Myometrial cell (primary cell): ENCODE results near the gene FOXO4. TPM values are rescaled to one million over a fixed set of nuclear protein-coding genes. Genes with fewer than 3 reads are reported as not detected.

ENCODE experiments used
- total RNA-seq: library from RNA; depleted of rRNA; stranded (reverse); fragments of >200 nt; gene quantifications from 2 replicates; pipeline ENCODE4 v1.2.3, GENCODE V29; 2015

The FOXO4 gene, protein sequence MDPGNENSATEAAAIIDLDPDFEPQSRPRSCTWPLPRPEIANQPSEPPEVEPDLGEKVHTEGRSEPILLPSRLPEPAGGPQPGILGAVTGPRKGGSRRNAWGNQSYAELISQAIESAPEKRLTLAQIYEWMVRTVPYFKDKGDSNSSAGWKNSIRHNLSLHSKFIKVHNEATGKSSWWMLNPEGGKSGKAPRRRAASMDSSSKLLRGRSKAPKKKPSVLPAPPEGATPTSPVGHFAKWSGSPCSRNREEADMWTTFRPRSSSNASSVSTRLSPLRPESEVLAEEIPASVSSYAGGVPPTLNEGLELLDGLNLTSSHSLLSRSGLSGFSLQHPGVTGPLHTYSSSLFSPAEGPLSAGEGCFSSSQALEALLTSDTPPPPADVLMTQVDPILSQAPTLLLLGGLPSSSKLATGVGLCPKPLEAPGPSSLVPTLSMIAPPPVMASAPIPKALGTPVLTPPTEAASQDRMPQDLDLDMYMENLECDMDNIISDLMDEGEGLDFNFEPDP
- 2.6 and 3.5 TPM in 2 replicates for total RNA-seq

DNA sequence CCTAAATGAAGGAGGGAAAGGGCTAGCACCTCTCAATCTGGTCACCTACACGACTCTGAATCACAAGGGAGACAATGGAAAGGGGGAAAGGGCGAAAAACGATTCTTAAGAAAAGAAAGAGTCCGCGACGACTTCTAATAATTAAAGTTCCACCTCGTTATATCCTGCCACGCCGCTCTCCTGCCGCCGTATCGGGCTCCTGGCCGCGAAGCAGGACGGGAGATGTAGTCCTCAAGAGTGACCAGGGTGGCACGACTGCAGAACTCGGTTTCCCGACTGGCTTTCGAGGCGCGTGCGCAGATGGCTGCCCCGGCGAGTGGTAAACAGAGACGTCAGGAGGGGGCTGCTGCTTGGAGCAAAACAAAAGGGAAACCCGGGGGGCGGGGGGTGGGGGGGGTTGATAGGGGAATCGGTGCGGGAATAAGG is at the start of gene FOXO4:
TSS of gene FOXO4 (plus strand) at position 297 of the 426 bp plus-strand sequence. CDS start 678 bp downstream, outside the sequence.

DNA sequence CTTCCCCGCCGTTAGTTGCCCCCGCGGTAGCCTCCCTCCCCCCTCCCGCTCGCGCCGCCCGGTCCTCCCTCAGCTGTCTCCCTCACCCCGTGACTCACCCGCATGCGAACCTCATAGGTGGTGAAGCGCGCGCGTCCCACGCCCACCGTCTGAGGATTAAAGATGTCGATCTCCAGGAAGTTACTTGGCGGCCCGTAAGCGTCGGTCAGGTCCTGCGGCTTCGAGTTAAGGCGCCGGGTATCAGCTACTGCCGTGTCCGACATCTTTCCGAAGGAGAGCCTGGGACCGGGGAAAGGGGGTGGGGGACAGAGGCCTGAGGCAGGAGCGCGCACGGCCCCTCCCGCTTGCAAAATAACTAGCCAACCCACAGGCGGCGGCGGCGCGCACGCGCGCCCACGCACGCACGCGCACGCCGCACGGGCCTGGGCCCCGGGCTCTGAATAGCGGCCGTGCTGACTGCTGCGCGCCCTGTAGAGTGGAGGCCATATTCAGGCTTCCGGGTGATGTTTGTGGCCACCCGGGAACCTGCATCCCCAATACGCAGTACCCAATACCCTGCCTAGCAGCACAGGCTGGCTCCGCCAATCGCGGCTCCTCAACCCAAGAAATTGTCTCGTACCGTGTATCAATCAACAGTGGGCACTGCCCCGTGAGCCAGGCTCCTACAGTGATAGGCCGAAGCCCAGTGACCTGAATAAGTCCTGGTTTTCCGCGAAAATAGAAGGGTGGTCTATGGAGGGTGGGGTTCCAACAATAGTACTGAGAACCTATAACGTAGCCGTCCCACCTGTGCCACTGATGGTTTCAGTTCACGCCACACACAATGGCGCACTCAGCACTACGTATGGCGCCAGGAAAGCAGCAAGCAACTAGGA is 27.4 kb upstream of the FOXO4 start, which contains the start of gene SNX12:
TSS of gene SNX12 (minus strand) at position 291 of the 875 bp plus-strand sequence. CDS start at position 263, 28 bp downstream.

DNA sequence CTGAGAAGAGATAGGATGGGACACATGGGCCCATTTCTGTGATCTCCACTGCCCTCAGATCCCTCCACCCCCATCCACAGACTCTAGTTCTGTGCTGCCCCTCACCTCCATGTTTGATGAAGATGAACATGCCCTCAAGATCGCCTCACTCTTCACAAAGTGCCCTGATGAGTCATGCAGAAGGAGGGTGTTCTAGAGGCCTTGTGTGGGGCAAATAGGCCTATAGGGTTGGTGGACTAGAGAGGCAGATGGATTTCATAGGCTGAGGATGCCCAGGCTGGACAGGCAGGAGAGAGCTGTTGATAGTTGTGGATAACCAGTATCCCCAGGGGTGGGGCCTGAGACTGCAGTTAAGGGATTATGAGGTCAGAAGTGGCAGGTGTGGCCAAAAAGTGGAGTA is 10.8 kb downstream of the FOXO4 start, which contains the start of gene CXorf65:
TSS of gene CXorf65 (minus strand) at position 314 of the 400 bp plus-strand sequence. CDS start at position 130, 184 bp downstream.

DNA sequence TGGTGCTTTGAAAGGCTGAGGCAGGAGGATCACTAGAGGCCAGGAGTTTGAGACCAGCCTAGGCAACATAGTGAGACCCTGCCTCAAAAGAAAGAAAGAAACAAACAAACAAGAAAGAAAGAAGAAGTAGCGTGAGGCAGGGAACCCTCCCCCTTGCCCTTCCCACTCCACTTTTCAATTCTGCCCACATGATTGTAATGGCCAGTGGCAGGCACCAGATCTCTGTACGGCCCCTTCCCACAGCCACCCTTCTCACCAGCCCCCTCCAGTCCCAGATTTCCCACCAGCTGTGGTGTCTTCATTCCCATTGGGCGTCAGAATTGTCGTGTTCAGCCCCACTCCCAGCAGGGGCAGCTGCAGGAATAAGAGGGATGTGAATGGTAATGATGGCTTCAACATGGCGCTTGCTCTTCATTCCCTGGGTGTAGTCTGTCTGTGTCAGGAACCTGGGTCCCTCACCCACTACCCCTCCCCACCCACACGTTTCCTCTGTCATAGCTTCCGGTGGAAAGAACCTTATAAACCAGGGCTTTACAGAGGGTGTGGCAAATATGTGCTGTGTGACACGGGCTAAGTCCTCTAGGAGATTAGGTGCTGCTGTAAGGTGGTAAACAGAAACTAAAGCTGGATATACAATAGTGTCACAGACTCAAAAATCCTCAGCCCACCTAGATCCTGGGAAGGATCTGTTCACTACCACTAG is 15.6 kb downstream of the FOXO4 start, which contains the start of gene IL2RG:
TSS of gene IL2RG (minus strand) at position 437 of the 703 bp plus-strand sequence. CDS start at position 399, 38 bp downstream.

DNA sequence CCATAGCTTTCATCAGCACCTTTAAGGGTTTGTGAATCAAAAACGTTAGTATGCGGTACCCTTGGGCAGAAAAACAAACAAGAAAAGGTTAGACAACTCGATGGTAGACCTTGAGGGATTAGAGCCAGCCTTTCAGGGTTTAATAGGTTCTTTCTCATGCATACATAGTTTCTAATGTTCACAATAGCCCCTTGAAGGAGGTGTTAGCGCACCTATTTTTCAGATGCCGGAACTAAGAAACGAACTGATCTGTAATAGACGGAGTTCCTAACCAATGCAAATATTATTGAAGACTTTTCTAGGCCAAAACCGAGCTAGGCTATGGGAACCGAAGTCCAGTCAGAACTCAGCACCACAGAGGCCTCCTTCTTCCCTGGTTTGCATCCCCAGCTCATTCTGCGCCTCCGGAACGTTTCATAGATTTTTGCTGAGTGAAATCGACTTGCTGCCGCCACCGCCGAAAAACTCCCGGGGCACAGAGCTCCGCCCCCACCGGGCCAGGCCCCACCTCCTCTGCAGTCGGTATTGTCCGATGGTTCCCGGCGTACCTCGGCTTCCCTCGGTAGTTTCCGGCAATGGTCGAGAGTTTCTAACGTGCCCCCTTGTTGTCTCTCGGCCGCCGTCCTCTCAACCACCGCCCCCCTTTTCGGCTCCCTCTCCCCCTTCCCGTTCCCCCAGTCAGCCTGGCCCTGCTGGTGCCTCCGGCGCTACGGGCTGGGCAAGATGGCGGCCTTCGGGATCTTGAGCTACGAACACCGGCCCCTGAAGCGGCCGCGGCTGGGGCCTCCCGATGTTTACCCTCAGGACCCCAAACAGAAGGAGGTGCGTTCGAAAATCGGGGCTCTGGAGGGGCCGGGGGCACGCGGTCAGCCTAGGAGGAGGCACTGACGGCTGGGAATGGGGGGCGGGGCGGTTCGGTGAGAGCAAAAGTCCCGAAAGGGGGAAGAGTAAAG is 22.7 kb downstream of the FOXO4 start, which contains the start of gene MED12:
TSS of gene MED12 (plus strand) at position 565 of the 953 bp plus-strand sequence. CDS start at position 724, 159 bp downstream.

DNA sequence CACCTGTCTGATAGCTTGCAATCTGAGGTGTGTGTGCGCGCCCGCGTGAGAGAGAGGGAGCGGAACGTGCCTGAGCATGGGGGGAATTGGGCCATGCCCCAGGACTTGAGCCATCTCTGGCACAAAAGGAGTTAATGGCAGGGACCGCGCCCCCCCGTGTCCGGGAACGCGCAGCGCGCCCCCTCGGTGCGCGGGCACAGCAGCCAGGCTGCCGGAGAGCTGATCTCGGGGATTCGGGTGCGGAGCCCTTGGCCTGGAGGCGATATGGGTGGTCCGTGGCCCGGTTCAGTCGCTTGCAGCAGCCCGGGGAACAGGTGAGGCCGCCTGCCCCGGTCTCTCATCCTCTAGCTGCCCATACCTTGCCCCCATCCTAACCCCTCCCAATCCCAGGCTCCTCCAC is 49.0 kb downstream of the FOXO4 start, which contains the start of gene NLGN3:
TSS of gene NLGN3 (plus strand) at position 191 of the 400 bp plus-strand sequence. CDS start 2,909 bp downstream, outside the sequence.

Other genes starting within 250 kb of the FOXO4 start
- gene TEX11, start 187.1 kb upstream of the FOXO4 start, total RNA-seq: not detected in 2 replicates
- not detected in 2 replicates for gene SLC7A3, start 164.8 kb upstream of the FOXO4 start, total RNA-seq
- gene SNX12, start 27.5 kb upstream of the FOXO4 start, total RNA-seq: 55.8 and 69.5 TPM in 2 replicates
- not detected in 2 replicates for gene CXorf65, start 10.9 kb downstream of the FOXO4 start, total RNA-seq
- not detected in 2 replicates for gene IL2RG, start 15.7 kb downstream of the FOXO4 start, total RNA-seq
- 15.9 and 21.1 TPM in 2 replicates for gene MED12, start 22.7 kb downstream of the FOXO4 start, total RNA-seq
- gene NLGN3, start 49.0 kb downstream of the FOXO4 start, total RNA-seq: not detected in 2 replicates
- gene GJB1, start 127.4 kb downstream of the FOXO4 start, total RNA-seq: not detected in 2 replicates
- 14.1 and 16.7 TPM in 2 replicates for gene ZMYM3, start 158.3 kb downstream of the FOXO4 start, total RNA-seq
- 307 and 375 TPM in 2 replicates for gene NONO, start 187.8 kb downstream of the FOXO4 start, total RNA-seq
- 0.71 and 1.2 TPM in 2 replicates for gene ITGB1BP2, start 205.9 kb downstream of the FOXO4 start, total RNA-seq